GM06990 (cell line): Measurements from ENCODE around the gene ESYT2.

ENCODE experiments used
- DNase-seq: peaks from one replicate; pipeline ENCODE4 v3.0.0-alpha.2; 2011; ENCODE audit not compliant: insufficient read length; ENCODE audit errors: extremely low read depth
- H3K27me3 ChIP-seq: replicated peaks from 2 replicates; pipeline ENCODE4 v1.6.0; 2011; ENCODE audit warnings: low read length; ENCODE audit not compliant: control insufficient read depth, insufficient read depth
- H3K36me3 ChIP-seq: 2 replicates; pipeline ENCODE4 v1.5.1; 2011; ENCODE audit warnings: low read length; ENCODE audit not compliant: control insufficient read depth, insufficient read depth
- H3K4me3 ChIP-seq: replicated peaks from 2 replicates; pipeline ENCODE4 v1.5.1; 2011; ENCODE audit warnings: low read depth, mild to moderate bottlenecking, control low read depth, low read length
- CTCF ChIP-seq: IDR thresholded peaks from 2 replicates; pipeline ENCODE4 v1.5.1; 2011; ENCODE audit warnings: low read length, control low read depth, mild to moderate bottlenecking, inconsistent platforms; ENCODE audit not compliant: insufficient read depth, poor library complexity, severe bottlenecking

The ESYT2 gene

GRCh38 chr7:158824028-158824427 lies 5.3 kb downstream of the ESYT2 start:
- no peak for TF ChIP-seq CTCF

GRCh38 chr7:158821171-158822031 lies 7.9 kb downstream of the ESYT2 start:
- DNase-seq = no peak
- TF ChIP-seq CTCF = no peak
- Histone ChIP-seq H3K4me3 (no peak overlapping the region), H3K27me3 (no peaks in the 10 kb centered on the region), H3K36me3 (no peaks in the 10 kb centered on the region)

More at GRCh38 chr7:158824028-158824427, 5.3 kb downstream of the ESYT2 start:
- no peaks in the 10 kb centered on the region for H3K27me3 ChIP-seq
- H3K4me3 ChIP-seq = no peak overlapping the region
- peak; percentile 31 for DNase-seq
- no peaks in the 10 kb centered on the region for H3K36me3 ChIP-seq

GRCh38 chr7:158820656-158821055 lies 8.7 kb downstream of the ESYT2 start:
- Histone ChIP-seq H3K27me3 (no peaks in the 10 kb centered on the region), H3K4me3 (no peak overlapping the region), H3K36me3 (no peaks in the 10 kb centered on the region)
- DNase-seq = no peak
- TF ChIP-seq CTCF = no peak

- Histone ChIP-seq H3K36me3 (no peaks in the 10 kb centered on the region), H3K4me3 (no peak overlapping the region), H3K27me3 (no peaks in the 10 kb centered on the region)
- no peak for TF ChIP-seq CTCF
- DNase-seq = no peak
Observed at GRCh38 chr7:158819571-158820203, 9.6 kb downstream of the ESYT2 start.

GRCh38 chr7:158818325-158819213 lies 10.7 kb downstream of the ESYT2 start:
- H3K27me3 ChIP-seq = no peaks in the 10 kb centered on the region
- no peak for TF ChIP-seq CTCF
- peak overlapping the region; percentile 46 for H3K4me3 ChIP-seq
- DNase-seq = peak; percentile 76
- no peaks in the 10 kb centered on the region for H3K36me3 ChIP-seq
